Loucy (cell line): ENCODE measurements around the gene FLII.

Experiments used
- CTCF ChIP-seq: fragments of 200-600 bp; sonication (generic); conservative IDR thresholded peaks from 2 replicates; pipeline ENCODE4 v1.5.1; 2014; ENCODE audit warnings: mild to moderate bottlenecking, antibody characterized with exemption, low read length
- EZH2phosphoT487 ChIP-seq: fragments of 200-600 bp; IDR thresholded peaks from 2 replicates; pipeline ENCODE4 v1.6.1; 2018; ENCODE audit warnings: antibody characterized with exemption, mild to moderate bottlenecking, moderate library complexity, borderline replicate concordance

GRCh38 chr17:18224387-18225120 lies 34.0 kb downstream of the FLII start:
- TF ChIP-seq CTCF (no peak), EZH2phosphoT487 (no peak)
